ENCODE measurements around the gene LCAT.
"Not testable (repeated sequence)": the region's sequence is repeated elsewhere in the genome, so short reads cannot be mapped to it uniquely, and the experiment has no call there.

The LCAT gene

DNA sequence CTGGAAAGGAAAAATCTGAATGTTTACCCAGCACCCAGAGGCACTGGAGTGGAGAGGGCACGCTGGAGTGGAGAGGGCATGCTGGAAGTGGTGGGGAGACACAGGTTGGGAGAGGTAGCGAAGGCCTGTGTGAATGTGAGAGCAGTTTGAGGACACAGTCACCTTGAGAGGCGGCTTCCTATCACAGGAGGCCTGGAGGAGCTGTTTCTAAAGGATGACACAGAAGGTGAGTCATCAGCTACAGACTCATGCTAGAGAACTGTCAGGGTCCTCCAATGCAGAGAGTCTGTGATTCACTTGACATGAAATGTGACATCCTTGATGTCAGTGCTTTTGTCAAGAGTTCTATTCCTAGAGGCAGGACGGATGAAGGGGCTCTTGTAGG is 26.1 kb downstream of the LCAT start:
- DNase-seq (ENCODE audit: extremely low spot score, insufficient read length, low read depth) (no peak), FAIRE-seq (no peak)

DNA sequence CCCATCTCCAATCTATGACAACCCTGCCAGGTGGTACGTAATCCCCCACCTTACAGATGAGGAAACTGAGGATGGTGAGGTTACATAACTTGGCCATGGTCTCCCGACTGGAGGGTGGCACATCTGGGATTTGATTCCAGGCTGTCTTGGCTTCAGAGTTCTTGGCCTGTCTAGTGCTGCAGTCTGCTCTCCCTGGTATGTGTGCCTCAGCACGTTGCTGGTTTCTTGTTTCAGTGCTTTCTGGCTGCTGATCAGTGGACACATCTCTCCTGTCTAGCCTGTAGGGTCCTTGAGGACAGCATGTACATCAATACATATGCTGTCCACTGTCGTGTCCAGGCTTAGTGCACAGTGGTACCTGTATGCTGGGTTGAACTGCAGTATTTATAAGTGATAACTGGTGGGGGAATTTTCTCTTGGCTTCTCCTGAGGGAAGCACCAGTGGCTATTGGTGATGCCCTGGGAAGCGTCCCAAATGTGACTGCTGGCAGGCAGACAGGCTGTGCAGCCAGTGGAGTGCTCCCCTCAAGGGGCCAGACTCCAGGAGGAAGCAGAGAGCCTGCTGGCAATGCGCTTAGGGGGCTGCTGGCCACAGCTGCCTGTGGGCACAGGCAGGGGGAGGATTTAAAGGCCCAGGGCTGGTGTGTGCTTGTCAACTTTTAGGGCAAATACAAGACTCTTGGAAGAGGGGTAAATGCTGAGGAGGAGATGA is 26.6 kb downstream of the LCAT start:
- FAIRE-seq (no peak), DNase-seq (ENCODE audit: extremely low spot score, insufficient read length, low read depth) (no peak)

- DNase-seq (ENCODE audit: extremely low spot score, insufficient read length, low read depth) (no peak), FAIRE-seq (no peak)
Measured at GRCh38 chr16:67915831-67916723, 27.8 kb downstream of the LCAT start.

- DNase-seq (ENCODE audit: extremely low spot score, insufficient read length, low read depth); FAIRE-seq: not testable (repeated sequence)
Measured at GRCh38 chr16:67915496-67915769, 28.5 kb downstream of the LCAT start.

- no peak for FAIRE-seq
Measured at GRCh38 chr16:67914758-67915495, 29.0 kb downstream of the LCAT start.

GRCh38 chr16:67910158-67910557 is 33.8 kb downstream of the LCAT start:
- DNase-seq (ENCODE audit: extremely low spot score, insufficient read length, low read depth) (no peak), FAIRE-seq (no peak)

More at GRCh38 chr16:67914758-67915495, 29.0 kb downstream of the LCAT start:
- DNase-seq (ENCODE audit: extremely low spot score, insufficient read length, low read depth) = no peak

GRCh38 chr16:67909056-67909742 is 34.7 kb downstream of the LCAT start:
- FAIRE-seq = no peak
- DNase-seq (ENCODE audit: extremely low spot score, insufficient read length, low read depth) = no peak

DNA sequence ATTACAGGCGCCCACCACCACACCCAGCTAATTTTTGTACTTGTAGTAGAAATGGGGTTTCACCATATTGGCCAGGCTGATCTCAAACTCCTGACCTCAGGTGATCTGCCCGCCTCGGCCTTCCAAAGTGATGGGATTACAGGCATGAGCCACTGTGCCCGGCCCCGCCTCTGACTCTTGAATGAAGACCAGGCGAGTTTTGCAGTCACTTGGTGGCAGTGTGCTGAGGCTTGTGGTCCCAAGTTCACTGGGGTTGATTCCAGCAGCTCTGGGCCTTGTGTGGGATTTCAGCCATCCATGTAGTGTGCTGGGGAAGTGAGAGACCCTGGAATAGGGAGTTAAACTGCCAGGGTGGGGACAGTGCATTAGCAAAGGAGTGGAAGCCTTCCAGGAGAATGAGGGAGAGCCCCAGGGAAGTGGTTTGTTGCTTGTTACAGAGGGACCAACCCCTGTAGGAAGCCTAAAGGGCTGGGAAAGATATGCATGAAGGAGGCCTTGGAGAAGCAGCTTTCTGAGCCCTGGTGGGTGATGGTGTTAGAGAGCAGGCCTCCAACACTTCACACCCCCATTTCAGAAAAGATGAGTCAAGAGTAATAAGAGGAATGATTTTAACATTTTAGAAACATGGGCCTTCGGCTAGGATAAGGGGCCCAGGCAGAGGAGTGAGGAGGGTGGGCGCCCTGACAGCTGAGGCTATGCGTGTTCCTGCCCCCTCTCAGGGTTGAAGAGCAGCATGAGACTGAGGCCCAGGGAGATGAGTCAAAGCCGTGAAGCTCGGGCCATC is 36.3 kb downstream of the LCAT start:
- no peak for DNase-seq (ENCODE audit: extremely low spot score, insufficient read length, low read depth)
- FAIRE-seq = no peak

GRCh38 chr16:67902831-67903230 is 41.1 kb downstream of the LCAT start:
- no peak for DNase-seq (ENCODE audit: extremely low spot score, insufficient read length, low read depth)
- FAIRE-seq = no peak

DNA sequence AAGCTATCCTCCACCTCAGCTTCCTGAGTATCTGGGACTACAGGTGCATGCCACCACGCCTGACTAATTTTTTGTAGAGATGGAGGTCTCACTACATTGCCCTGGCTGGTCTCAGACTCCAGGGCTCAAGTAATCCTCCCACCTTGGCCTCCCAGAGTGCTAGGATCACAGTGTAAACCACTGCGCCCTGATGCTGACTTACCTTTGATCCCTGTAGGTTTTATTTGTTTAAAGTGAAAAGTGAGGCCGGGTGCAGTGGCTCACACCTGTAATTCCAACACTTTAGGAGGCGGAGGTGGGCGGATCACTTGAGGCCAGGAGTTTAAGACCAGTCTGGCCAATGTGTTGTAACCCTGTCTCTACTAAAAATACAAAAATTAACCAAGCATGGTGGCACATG is 42.2 kb downstream of the LCAT start:
- FAIRE-seq (no peak), DNase-seq (ENCODE audit: extremely low spot score, insufficient read length, low read depth) (no peak)

- no peak for FAIRE-seq
- DNase-seq (ENCODE audit: extremely low spot score, insufficient read length, low read depth) = no peak
Measured at GRCh38 chr16:67897231-67897630, 46.7 kb downstream of the LCAT start.

DNA sequence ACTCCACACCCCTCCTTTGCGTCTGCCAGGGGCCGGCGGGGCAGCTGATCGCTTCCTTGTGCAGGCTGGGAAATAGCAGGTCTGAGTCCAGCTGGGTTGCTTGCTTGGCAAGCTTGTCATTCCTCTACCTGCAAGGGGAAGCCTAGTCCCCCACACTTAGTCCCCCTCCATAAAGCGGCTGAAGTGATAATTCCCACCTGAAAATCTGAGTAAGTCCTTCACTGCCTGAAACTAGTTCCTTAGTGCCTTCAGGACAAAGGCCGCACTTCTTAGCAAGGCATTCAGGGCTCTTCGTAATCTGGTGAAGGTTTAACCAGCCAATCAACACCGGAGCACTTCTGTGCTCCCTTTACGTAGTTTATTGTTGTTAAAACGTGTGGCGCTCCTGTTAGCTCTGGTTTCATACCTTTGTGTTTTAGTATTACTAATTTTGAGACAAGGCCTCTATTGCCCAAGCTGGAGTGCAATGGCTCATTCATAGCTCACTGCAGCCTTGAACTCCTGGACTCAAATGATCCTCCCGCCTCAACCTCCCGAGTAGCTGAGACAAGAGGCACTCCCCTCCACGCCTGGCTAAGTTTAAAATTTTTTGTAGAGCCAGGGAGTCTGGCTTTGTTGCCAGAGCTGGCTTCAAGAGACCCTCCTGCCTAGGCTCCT is 50.0 kb downstream of the LCAT start:
- FAIRE-seq (no peak), DNase-seq (ENCODE audit: extremely low spot score, insufficient read length, low read depth) (no peak)

- DNase-seq (ENCODE audit: extremely low spot score, insufficient read length, low read depth) (peak; percentile 99), FAIRE-seq (peak; percentile 80)
Measured at GRCh38 chr16:67892899-67893742, 50.8 kb downstream of the LCAT start, which contains the start of gene PSKH1. PSKH1 (plus strand) TSS chr16:67893254; CDS start chr16:67908750, 15,496 bp downstream.

- no peak for FAIRE-seq
Measured at GRCh38 chr16:67892375-67892774, 51.5 kb downstream of the LCAT start.

More at GRCh38 chr16:67892375-67892774, 51.5 kb downstream of the LCAT start:
- DNase-seq (ENCODE audit: extremely low spot score, insufficient read length, low read depth) = no peak
